ENCODE measurements around the gene EMP1.
"Not testable (repeated sequence)": the region's sequence is repeated elsewhere in the genome, so short reads cannot be mapped to it uniquely, and the experiment has no call there.

EMP1 gene

DNA sequence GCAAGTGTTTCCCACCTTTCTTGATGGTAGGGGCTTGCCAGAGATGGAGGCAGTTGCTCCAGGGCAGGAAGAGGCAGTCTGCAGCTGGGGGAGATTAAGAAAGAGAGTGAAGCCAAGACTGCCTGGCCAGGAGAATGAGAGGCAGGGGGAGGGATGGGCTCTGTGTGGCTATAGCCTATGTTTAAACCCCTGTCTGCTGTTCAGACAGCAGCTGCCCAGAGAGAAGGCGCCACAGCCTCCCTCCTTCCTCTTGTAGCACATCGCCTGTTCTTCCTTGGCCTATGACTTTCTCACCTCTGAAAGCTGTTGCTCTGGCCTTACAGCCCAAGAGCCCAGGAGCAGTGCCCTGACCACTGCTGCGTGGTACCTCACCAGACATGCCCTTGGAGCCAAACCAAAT is 61.7 kb downstream of the EMP1 start:
- no peak for DNase-seq (ENCODE audit: low spot score)

DNA sequence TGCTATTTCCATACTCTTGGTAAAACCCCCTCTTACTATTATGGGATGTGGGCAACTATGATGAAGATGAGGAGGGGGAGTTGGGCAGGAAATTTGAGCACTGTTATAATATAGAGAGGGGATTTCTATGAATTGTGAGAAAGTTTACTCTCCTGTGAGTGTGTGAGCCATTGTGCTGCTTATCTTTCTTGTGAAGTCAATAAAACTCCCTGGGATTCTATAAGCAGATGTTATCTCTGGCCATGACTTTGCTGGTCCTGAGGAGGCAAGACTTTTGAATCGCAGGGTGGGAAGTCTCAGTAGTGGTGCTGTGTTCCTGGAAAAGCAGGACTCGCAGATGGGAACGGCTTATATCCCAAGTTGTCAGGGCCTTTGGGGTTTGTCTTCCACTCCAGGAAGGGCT is 62.2 kb downstream of the EMP1 start:
- DNase-seq (ENCODE audit: low spot score), result no peak

DNA sequence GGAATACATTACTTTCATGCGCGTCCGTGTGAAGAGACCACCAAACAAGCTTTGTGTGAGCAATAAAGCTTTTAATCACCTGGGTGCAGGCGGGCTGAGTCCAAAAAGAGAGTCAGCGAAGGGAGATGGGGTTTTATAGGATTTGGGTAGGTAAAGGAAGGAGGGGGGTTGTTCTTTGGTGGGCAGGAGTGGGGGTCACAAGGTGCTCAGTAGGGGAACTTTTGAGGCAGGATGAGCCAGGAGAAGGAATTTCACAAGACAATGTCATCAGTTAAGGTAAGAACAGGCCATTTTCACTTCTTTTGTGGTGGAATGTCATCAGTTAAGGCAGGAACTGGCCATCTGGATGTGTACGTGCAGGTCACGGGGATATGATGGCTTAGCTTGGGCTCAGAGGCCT is 63.1 kb downstream of the EMP1 start:
- DNase-seq (ENCODE audit: low spot score), result not testable (repeated sequence)

DNA sequence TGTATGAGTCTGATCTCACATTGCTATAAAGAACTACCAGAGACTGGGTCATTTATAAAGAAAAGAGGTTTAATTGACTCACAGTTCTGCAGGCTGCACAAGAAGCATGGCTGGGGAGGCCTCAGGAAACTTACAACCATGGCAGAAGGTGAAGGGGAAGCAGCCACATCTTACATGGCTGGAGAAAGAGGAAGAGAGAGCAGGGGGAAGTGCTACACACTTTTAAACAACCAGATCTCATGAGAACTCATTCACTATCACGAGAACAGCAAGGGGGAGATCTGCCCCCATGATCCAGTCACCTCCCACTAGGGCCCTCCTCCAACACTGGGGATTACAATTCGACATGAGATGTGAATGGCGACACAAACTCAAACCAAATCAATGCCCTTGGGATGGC is 71.3 kb downstream of the EMP1 start:
- not testable (repeated sequence) for DNase-seq (ENCODE audit: low spot score)

DNA sequence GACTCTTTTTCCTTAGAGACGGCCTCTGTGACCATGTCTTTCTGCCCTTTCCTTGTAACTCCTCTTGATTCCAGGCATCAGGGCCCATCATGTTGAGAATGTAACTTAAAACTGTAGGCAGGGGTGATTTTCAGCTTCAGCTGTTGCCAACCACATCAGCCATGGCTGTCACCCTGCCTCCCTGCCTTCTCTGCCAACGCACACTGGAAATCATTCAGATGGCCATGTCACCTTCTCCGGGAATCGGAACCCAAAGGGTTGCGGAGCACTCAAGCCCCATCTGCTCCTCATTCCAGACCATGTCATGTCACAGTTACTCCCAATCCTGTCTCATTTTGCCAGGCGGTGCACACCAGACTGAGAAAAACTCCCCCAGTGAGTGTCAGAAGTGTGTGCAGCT is 72.1 kb downstream of the EMP1 start:
- DNase-seq (ENCODE audit: low spot score), result no peak

Measured in GM03348 (cell line).